IPS-20b (cell line): ENCODE measurements around the gene SLC25A4.
"Not testable (repeated sequence)": the region's sequence is repeated elsewhere in the genome, so short reads cannot be mapped to it uniquely, and the experiment has no call there.

Experiments
- H3K27ac ChIP-seq: one replicate; pipeline ENCODE4 v1.5.1; 2013; ENCODE audit warnings: low read length
- H3K27me3 ChIP-seq: 2 replicates; pipeline ENCODE4 v1.6.1; 2013; ENCODE audit warnings: mild to moderate bottlenecking, low read length, inconsistent platforms; ENCODE audit not compliant: insufficient read depth
- H3K36me3 ChIP-seq: 2 replicates; pipeline ENCODE4 v1.6.1; 2013; ENCODE audit warnings: low read depth, mild to moderate bottlenecking, inconsistent platforms, low read length, moderate library complexity; ENCODE audit not compliant: insufficient read depth
- H3K4me1 ChIP-seq: 2 replicates; pipeline ENCODE4 v1.6.1; 2013; ENCODE audit warnings: mild to moderate bottlenecking, control low read depth, inconsistent platforms, low read length, moderate library complexity; ENCODE audit not compliant: insufficient read depth
- H3K4me3 ChIP-seq: 2 replicates; pipeline ENCODE4 v1.5.1; 2013; ENCODE audit warnings: mild to moderate bottlenecking, low read length, inconsistent platforms
- H3K9ac ChIP-seq: 2 replicates; pipeline ENCODE4 v1.6.1; 2013; ENCODE audit warnings: low read depth, mild to moderate bottlenecking, inconsistent platforms, low read length, moderate library complexity
- H3K9me3 ChIP-seq: 2 replicates; pipeline ENCODE4 v1.6.1; 2013; ENCODE audit warnings: mild to moderate bottlenecking, low read depth, low read length, inconsistent platforms; ENCODE audit not compliant: insufficient read depth

Gene SLC25A4

DNA sequence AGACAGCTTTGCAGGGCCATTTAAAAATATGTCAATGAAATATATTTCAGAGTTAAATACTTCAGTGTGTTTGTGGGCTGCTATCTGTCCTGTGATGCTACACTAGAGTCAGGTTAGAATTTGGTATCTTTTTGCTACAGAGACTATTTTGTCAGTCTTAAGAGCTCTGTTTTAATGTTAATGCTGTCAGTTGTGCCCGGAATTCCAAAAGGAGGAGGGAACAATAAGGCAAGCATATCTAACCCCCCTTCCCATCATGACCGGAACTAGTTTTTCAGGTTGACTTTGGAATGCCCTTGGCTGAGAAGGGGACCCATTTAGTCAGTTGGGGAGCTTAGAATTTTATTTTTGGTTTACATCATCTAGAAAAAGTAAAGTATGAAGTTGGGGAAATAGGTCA, 34.9 kb upstream of the SLC25A4 start:
- Histone ChIP-seq H3K9me3 (peaks cover 6% of the 10 kb centered on the region; the same call in 1 of the 2 replicates), H3K27me3 (no peaks in the 10 kb centered on the region), H3K9ac (peak overlapping the region; percentile 60; the same call in 1 of the 2 replicates), H3K4me3 (peak overlapping the region; percentile 35), H3K4me1 (peaks cover 32% of the 10 kb centered on the region; the same call in 1 of the 2 replicates), H3K27ac (peak overlapping the region; percentile 62), H3K36me3 (no peaks in the 10 kb centered on the region)

GRCh38 chr4:185108669-185109068, 34.4 kb upstream of the SLC25A4 start:
- peak overlapping the region; percentile 60 for H3K9ac ChIP-seq

DNA sequence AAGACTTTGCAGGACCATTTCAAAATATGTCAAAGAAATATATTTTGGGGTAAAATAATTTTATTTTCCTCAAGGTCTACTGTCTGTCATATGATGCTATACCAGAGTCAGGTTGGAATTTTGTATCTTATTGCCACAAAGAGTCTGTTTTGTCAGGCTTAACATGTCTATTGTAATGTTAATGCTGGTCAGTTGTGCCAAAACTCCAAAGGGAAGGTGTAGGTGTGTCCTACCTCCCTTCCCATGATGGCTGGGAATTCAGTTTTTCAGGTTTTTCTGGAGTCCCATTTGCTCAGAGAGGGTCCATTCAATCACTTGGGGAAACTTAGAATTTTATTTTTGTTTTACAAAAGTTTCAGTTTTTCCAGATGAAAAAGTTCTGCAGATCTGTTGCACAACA, 33.3 kb upstream of the SLC25A4 start:
- H3K4me1 ChIP-seq: peaks cover 32% of the 10 kb centered on the region; the same call in 1 of the 2 replicates
- H3K9ac ChIP-seq: no peak overlapping the region; the same call in 1 of the 2 replicates
- no peak overlapping the region; the same call in 1 of the 2 replicates for H3K4me3 ChIP-seq
- H3K36me3 ChIP-seq: no peaks in the 10 kb centered on the region
- peaks cover 6% of the 10 kb centered on the region; the same call in 1 of the 2 replicates for H3K9me3 ChIP-seq
- no peaks in the 10 kb centered on the region for H3K27me3 ChIP-seq
- H3K27ac ChIP-seq: peak overlapping the region; percentile 62

More at GRCh38 chr4:185108669-185109068, 34.4 kb upstream of the SLC25A4 start:
- Histone ChIP-seq H3K9me3 (peaks cover 6% of the 10 kb centered on the region; the same call in 1 of the 2 replicates), H3K36me3 (no peaks in the 10 kb centered on the region), H3K4me3 (peak overlapping the region; percentile 35), H3K27me3 (no peaks in the 10 kb centered on the region), H3K4me1 (peaks cover 32% of the 10 kb centered on the region; the same call in 1 of the 2 replicates), H3K27ac (peak overlapping the region; percentile 62)

DNA sequence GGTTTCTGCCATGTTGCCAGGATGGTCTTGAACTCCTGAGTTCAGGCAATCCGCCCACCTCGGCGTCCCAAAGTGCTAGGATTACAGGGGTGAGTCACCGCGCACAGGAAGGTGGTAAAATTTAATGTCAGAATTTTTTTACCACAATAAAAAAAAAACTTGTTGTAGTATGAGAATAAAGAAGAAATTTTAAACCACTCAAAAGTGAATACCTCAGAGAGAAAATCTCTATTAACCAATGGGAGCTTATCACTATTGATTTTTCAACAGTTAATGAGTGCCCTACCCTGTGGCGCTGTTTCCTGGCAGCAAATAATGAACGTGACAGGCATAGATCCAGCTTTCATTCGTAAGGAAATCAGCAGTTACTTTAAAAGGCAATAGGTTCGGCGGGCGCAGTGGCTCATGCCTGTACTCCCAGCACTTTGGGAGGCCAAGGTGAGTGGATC, 32.7 kb upstream of the SLC25A4 start:
- H3K36me3 ChIP-seq: no peaks in the 10 kb centered on the region
- H3K9ac ChIP-seq: no peak overlapping the region; the same call in 1 of the 2 replicates
- H3K27ac ChIP-seq: peak overlapping the region; percentile 62
- H3K4me3 ChIP-seq: no peak overlapping the region
- no peaks in the 10 kb centered on the region for H3K27me3 ChIP-seq
- H3K4me1 ChIP-seq: peaks cover 32% of the 10 kb centered on the region; the same call in 1 of the 2 replicates
- H3K9me3 ChIP-seq: peaks cover 6% of the 10 kb centered on the region; the same call in 1 of the 2 replicates

- H3K27me3 ChIP-seq: no peaks in the 10 kb centered on the region
- no peaks in the 10 kb centered on the region for H3K36me3 ChIP-seq
- no peak overlapping the region for H3K4me3 ChIP-seq
- H3K9me3 ChIP-seq: peaks cover 6% of the 10 kb centered on the region; the same call in 1 of the 2 replicates
- no peak overlapping the region for H3K27ac ChIP-seq
- no peak overlapping the region for H3K9ac ChIP-seq
- H3K4me1 ChIP-seq: peaks cover 24% of the 10 kb centered on the region; the same call in 1 of the 2 replicates
These were observed 31.0 kb upstream of the SLC25A4 start for GRCh38 chr4:185112104-185112503.

GRCh38 chr4:185113340-185113739, 29.7 kb upstream of the SLC25A4 start:
- Histone ChIP-seq H3K4me3 (no peak overlapping the region), H3K4me1 (peaks cover 18% of the 10 kb centered on the region; the same call in 1 of the 2 replicates), H3K27ac (no peak overlapping the region), H3K27me3 (no peaks in the 10 kb centered on the region), H3K9me3 (peaks cover 6% of the 10 kb centered on the region; the same call in 1 of the 2 replicates), H3K9ac (no peak overlapping the region), H3K36me3 (no peaks in the 10 kb centered on the region)

DNA sequence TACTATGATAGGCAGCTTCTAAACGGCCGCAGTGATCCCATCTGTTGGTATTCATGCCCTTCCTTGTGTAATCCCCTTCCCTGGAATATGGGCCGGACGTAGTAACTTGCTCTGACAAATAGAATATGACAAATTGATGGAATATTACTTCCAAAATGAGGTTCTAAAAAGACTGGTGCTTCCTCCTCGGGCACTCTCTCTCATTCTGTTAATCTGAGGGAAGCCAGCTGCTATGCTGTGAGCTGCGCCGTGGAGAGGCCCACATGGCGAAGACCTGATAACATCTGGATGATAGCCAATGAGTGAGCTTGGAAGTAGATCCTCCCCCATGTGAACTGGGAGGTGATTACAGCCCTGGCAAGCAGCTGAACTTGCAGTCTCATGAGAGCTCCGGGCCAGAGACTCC, 27.2 kb upstream of the SLC25A4 start:
- H3K9me3 ChIP-seq: no peaks in the 10 kb centered on the region
- H3K27ac ChIP-seq: no peak overlapping the region
- no peak overlapping the region for H3K9ac ChIP-seq
- no peak overlapping the region for H3K4me3 ChIP-seq
- no peaks in the 10 kb centered on the region for H3K36me3 ChIP-seq
- H3K27me3 ChIP-seq: no peaks in the 10 kb centered on the region
- H3K4me1 ChIP-seq: peaks cover 11% of the 10 kb centered on the region; the same call in 1 of the 2 replicates

GRCh38 chr4:185117300-185117934, 25.6 kb upstream of the SLC25A4 start:
- H3K4me3 ChIP-seq: no peak overlapping the region
- H3K9me3 ChIP-seq: no peaks in the 10 kb centered on the region
- no peak overlapping the region for H3K27ac ChIP-seq
- no peak overlapping the region for H3K9ac ChIP-seq
- peaks cover 11% of the 10 kb centered on the region; the same call in 1 of the 2 replicates for H3K4me1 ChIP-seq
- no peaks in the 10 kb centered on the region for H3K36me3 ChIP-seq
- no peaks in the 10 kb centered on the region for H3K27me3 ChIP-seq

GRCh38 chr4:185118876-185119275, 24.2 kb upstream of the SLC25A4 start:
- H3K27me3 ChIP-seq: no peaks in the 10 kb centered on the region
- peaks cover 11% of the 10 kb centered on the region; the same call in 1 of the 2 replicates for H3K4me1 ChIP-seq
- no peak overlapping the region for H3K4me3 ChIP-seq
- H3K27ac ChIP-seq: no peak overlapping the region
- H3K9me3 ChIP-seq: no peaks in the 10 kb centered on the region
- no peaks in the 10 kb centered on the region for H3K36me3 ChIP-seq
- H3K9ac ChIP-seq: no peak overlapping the region

DNA sequence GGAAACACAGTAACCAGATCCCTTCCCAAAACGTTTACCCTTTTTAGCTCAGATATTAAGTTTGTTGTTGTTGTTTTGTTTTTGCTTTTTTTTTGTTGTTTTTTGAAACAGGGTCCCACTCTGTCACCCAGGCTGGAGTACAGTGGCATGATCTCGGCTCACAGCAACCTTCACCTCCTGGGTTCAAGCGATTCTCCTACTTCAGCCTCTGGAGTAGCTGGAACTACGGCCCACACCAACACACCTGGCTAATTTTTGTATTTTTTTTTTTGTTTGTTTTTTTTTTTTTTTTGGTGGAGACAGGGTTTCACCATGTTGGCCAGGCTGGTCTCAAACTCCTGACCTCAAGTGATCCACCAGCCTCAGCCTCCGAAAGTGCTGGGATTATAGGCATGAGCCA, 23.6 kb upstream of the SLC25A4 start:
- H3K27me3 ChIP-seq, H3K9ac ChIP-seq, H3K27ac ChIP-seq, H3K9me3 ChIP-seq, H3K36me3 ChIP-seq, H3K4me3 ChIP-seq: not testable (repeated sequence)
- H3K4me1 ChIP-seq: peaks cover 11% of the 10 kb centered on the region; the same call in 1 of the 2 replicates

GRCh38 chr4:185119927-185120630, 23.0 kb upstream of the SLC25A4 start:
- H3K9ac ChIP-seq: peak overlapping the region; percentile 39; the same call in 1 of the 2 replicates
- H3K9me3 ChIP-seq: no peaks in the 10 kb centered on the region
- no peak overlapping the region for H3K4me3 ChIP-seq
- H3K4me1 ChIP-seq: peaks cover 11% of the 10 kb centered on the region; the same call in 1 of the 2 replicates
- H3K27ac ChIP-seq: no peak overlapping the region
- no peaks in the 10 kb centered on the region for H3K36me3 ChIP-seq
- H3K27me3 ChIP-seq: no peaks in the 10 kb centered on the region
